Spleen (tissue), 11 donors: ENCODE results near the gene SLC23A3. TPM values are rescaled to one million over a fixed set of nuclear protein-coding genes. Genes with fewer than 3 reads are reported as not detected.

ENCODE experiments used
- DNase-seq: peaks from one replicate; pipeline ENCODE4 v3.0.0-alpha.2; 2020
- H3K27ac ChIP-seq, 8 donors: fragments of 200-600 bp; sonication (generic) in 7 of 8; 1 replicate in 4 of 8; 2 replicates in 4 of 8; pipeline versions ENCODE4 v1.5.0 to v1.8.0; 2016 to 2021; ENCODE audit warnings: inconsistent platforms in 4 of 8, mild to moderate bottlenecking in 4 of 8, moderate library complexity in 1 of 8
- H3K27me3 ChIP-seq, 7 donors: fragments of 200-600 bp; sonication (generic) in 6 of 7; replicated peaks in 1 of 7; 1 replicate in 4 of 7; 2 replicates in 3 of 7; pipeline versions ENCODE4 v1.5.0 to v1.8.0; 2016 to 2021; ENCODE audit warnings: inconsistent platforms in 3 of 7, mild to moderate bottlenecking in 1 of 7
- H3K36me3 ChIP-seq, 6 donors: fragments of 200-600 bp; sonication (generic) in 5 of 6; 1 replicate in 4 of 6; 2 replicates in 2 of 6; pipeline versions ENCODE4 v1.5.0 to v1.8.0; 2016 to 2021; ENCODE audit warnings: inconsistent platforms in 2 of 6
- H3K4me1 ChIP-seq, 6 donors: fragments of 200-600 bp; sonication (generic) in 5 of 6; 1 replicate in 3 of 6; 2 replicates in 3 of 6; pipeline versions ENCODE4 v1.5.0 to v1.8.0; 2016 to 2021; ENCODE audit warnings: inconsistent platforms in 3 of 6
- H3K4me3 ChIP-seq, 8 donors: fragments of 200-600 bp; sonication (generic) in 7 of 8; 1 replicate in 4 of 8; 2 replicates in 4 of 8; pipeline versions ENCODE4 v1.5.0 to v1.8.0; 2016 to 2021; ENCODE audit warnings: inconsistent platforms in 4 of 8, mild to moderate bottlenecking in 4 of 8, moderate library complexity in 2 of 8
- H3K9me3 ChIP-seq, 8 donors: fragments of 200-600 bp; sonication (generic) in 7 of 8; 1 replicate in 4 of 8; 2 replicates in 4 of 8; pipeline versions ENCODE4 v1.5.0 to v1.8.0; 2016 to 2021; ENCODE audit warnings: inconsistent platforms in 4 of 8
- POLR2A ChIP-seq, 3 donors: fragments of 450-650 bp; IDR thresholded peaks; one replicate each; pipeline ENCODE4 v1.5.1; 2017; ENCODE audit warnings: antibody characterized with exemption in 3 of 3, mild to moderate bottlenecking in 1 of 3
- POLR2AphosphoS5 ChIP-seq, 3 donors: sonication (generic); formaldehyde crosslinking; IDR thresholded peaks; one replicate each; pipeline ENCODE4 v1.5.1; 2017; ENCODE audit warnings: antibody characterized with exemption in 3 of 3
- WGBS, 5 donors: extraction: QIAGEN DNeasy Blood & Tissue Kit in 3 of 5; methylation state at CpG; one replicate each; pipeline versions ENCODE4 v1.1.5 to v1.1.7; 2013 to 2018; 5-methylcytosine and 5-hydroxymethylcytosine counted together
- intact Hi-C: fragments of 100-400 bp; cut with DNase I; formaldehyde crosslinking; loops from one replicate; pipeline ENCODE4 v1.15.0; 2023; ENCODE audit warnings: low total_unique reads
- polyA plus RNA-seq, 3 donors: library from polyadenylated mRNA; stranded (reverse); fragments of 200-250 nt; gene quantifications; one replicate each; pipeline ENCODE4 v1.2.1, GENCODE V29; 2013
- total RNA-seq, 7 donors: library from RNA; depleted of rRNA in 3 of 7; stranded (reverse); fragments of >200 nt in 3 of 7; fragmentation: NEBNext Ultra II Directional in 4 of 7; extraction: Animal tissue kit (Norgen Biotek cat#: 25700) in 4 of 7; gene quantifications; one replicate each; pipeline versions ENCODE4 v1.1.0 to v1.2.1, GENCODE V29; 2016 to 2021
- TF ChIP-seq, protein P1 (sequence below), 11 experiments: fragments of 200-600 bp in 7 of 11; fragments of 450-650 bp in 4 of 11; sonication (generic) in 4 of 11; IDR thresholded peaks in 8 of 11; conservative IDR thresholded peaks in 3 of 11; 1 replicate in 7 of 11; 2 replicates in 4 of 11; pipeline versions ENCODE4 v1.4.0 to v1.8.0; 2016 to 2021; ENCODE audit warnings: antibody characterized with exemption in 11 of 11, inconsistent platforms in 4 of 11, mild to moderate bottlenecking in 1 of 11
- donor health status: healthy with polysubstance abuse.
- donor health status: DM: no; HTN: no; CAD: no; lungs with moderate emphysema.
- donor health status: DM: no; HTN: no; CAD: no.
- donor health status: Bipolar disorder and iron deficiency.
- donor health status: healthy.
- donor health status: DM: no; HTN: no; CAD: no.
- donor health status: DM: yes; HTN: yes; CAD: no.

The SLC23A3 gene
- total and polyA plus RNA-seq, 10 donors: 1.2 to 5.0 (median 3.0) TPM

DNA sequence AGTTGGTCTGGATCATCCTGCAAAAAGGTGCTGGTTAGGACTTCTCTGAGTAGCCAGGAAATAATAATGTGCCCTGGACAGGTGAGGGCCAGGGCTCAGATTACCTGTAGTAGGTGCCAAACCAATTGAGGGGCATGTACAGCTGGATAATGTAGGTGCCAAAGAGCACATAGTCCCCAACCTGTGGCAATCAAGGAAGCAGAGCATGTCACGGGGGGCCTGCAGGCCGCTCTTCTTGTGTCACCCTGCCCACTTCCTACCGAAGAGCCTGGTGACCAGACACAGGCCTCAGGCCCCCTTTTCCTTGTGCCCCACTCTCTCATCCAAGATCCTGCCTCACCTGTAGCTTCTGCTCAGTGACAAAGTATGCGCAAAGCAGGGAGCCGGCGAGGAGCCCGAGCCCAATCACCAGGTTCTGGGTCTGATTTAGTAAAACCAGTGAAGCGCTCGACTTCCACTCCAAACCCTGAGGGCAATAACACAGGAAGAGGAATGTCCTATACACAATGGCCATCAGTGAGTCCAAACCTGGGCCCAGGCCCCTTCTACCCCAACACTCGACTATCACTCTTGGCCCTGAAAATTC is 43.8 kb upstream of the SLC23A3 start:
- TF ChIP-seq POLR2AphosphoS5 (IDR thresholded peaks at IDR 0.05): no peak
- TF ChIP-seq, protein P1, sequence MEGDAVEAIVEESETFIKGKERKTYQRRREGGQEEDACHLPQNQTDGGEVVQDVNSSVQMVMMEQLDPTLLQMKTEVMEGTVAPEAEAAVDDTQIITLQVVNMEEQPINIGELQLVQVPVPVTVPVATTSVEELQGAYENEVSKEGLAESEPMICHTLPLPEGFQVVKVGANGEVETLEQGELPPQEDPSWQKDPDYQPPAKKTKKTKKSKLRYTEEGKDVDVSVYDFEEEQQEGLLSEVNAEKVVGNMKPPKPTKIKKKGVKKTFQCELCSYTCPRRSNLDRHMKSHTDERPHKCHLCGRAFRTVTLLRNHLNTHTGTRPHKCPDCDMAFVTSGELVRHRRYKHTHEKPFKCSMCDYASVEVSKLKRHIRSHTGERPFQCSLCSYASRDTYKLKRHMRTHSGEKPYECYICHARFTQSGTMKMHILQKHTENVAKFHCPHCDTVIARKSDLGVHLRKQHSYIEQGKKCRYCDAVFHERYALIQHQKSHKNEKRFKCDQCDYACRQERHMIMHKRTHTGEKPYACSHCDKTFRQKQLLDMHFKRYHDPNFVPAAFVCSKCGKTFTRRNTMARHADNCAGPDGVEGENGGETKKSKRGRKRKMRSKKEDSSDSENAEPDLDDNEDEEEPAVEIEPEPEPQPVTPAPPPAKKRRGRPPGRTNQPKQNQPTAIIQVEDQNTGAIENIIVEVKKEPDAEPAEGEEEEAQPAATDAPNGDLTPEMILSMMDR (IDR thresholded peaks at IDR 0.05 in 8 of 11, conservative IDR thresholded peaks at IDR 0.05 in 3 of 11): no peak
- TF ChIP-seq POLR2A (IDR thresholded peaks at IDR 0.05): no peak
- Histone ChIP-seq H3K4me3 (no peak overlapping the region), H3K4me1 (peaks cover 11 to 69% (median 29%) of the 10 kb centered on the region in 6 donors), H3K9me3 (no peaks in the 10 kb centered on the region), H3K27ac (peak overlapping the region in 3 of 8 donors; percentile 39 to 54 (median 42)), H3K27me3 (no peaks in the 10 kb centered on the region), H3K36me3 (peaks cover 0 to 71% (median 12%) of the 10 kb centered on the region in 6 donors)
- WGBS, 5 donors: 82 to 94% (median 91%) methylated on average over 10 of the region's 10 CpGs
- DNase-seq: no peak
- intact Hi-C loops: no loop called here

DNA sequence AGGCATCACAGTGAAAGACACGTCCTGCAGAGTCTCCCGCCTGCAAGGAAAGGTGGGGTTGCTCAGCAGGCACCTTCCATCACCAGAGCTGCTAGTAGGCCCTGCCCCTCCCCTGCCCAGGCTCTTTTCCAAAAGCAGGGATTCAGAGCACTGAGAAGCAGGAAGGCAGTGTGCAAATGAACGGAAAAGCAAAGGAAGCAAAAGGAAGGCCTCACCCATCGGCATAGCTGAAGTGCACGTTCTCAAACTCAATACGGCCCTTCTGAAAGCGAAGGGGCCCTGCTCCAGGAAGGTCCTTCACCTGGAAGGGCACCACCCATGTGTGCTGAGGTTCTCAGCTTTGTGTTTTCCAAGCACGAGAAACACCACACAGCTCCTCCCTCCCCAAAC is 43.2 kb upstream of the SLC23A3 start:
- H3K36me3 ChIP-seq: peaks cover 0 to 77% (median 15%) of the 10 kb centered on the region in 6 donors
- intact Hi-C loops: no loop called here
- TF ChIP-seq POLR2AphosphoS5 (IDR thresholded peaks at IDR 0.05) (no peak), POLR2A (IDR thresholded peaks at IDR 0.05) (no peak)
- TF ChIP-seq, protein P1 (IDR thresholded peaks at IDR 0.05 in 8 of 11, conservative IDR thresholded peaks at IDR 0.05 in 3 of 11): no peak
- no peaks in the 10 kb centered on the region for H3K27me3 ChIP-seq
- WGBS, 5 donors: 82 to 91% (median 86%) methylated on average over 8 of the region's 8 CpGs
- peaks cover 9 to 69% (median 28%) of the 10 kb centered on the region in 6 donors for H3K4me1 ChIP-seq
- no peak overlapping the region for H3K4me3 ChIP-seq
- no peak for DNase-seq
- H3K27ac ChIP-seq: peak overlapping the region in 3 of 8 donors; percentile 39 to 54 (median 42)
- H3K9me3 ChIP-seq: no peaks in the 10 kb centered on the region

DNA sequence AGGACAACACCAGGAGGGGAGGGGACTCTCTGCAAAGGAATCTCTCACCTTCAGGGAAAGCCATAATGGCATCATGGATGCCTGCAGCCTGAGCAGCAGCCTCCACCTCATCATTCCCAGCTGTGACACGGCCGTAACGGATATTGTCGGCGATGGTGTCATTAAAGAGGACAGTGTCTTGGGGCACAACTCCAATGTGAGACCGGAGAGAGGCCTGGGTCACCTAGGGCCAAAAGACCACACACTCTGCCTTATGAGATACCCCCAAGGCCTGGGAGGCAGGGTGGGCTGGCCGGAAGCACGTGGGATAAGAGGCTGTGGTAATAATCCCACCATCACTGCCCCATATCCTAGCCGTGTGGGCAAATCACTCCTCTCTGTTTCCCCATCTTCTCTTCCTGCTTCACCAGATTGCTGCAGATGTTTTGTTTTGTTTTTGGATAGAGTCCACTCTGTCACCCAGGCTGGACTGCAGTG is 41.1 kb upstream of the SLC23A3 start:
- H3K9me3 ChIP-seq: no peaks in the 10 kb centered on the region
- intact Hi-C loops: no loop called here
- no peaks in the 10 kb centered on the region for H3K27me3 ChIP-seq
- peaks cover 0 to 78% (median 15%) of the 10 kb centered on the region in 6 donors for H3K36me3 ChIP-seq
- DNase-seq: no peak
- peaks cover 7 to 66% (median 33%) of the 10 kb centered on the region in 6 donors for H3K4me1 ChIP-seq
- peak overlapping the region in 6 of 8 donors; percentile 24 to 96 (median 66) for H3K27ac ChIP-seq
- 82 to 90% (median 85%) methylated on average over 9 of the region's 9 CpGs for WGBS, 5 donors
- no peak for TF ChIP-seq POLR2A (IDR thresholded peaks at IDR 0.05)
- TF ChIP-seq POLR2AphosphoS5 (IDR thresholded peaks at IDR 0.05): no peak
- TF ChIP-seq, protein P1 (IDR thresholded peaks at IDR 0.05 in 8 of 11, conservative IDR thresholded peaks at IDR 0.05 in 3 of 11): no peak
- no peak overlapping the region for H3K4me3 ChIP-seq

DNA sequence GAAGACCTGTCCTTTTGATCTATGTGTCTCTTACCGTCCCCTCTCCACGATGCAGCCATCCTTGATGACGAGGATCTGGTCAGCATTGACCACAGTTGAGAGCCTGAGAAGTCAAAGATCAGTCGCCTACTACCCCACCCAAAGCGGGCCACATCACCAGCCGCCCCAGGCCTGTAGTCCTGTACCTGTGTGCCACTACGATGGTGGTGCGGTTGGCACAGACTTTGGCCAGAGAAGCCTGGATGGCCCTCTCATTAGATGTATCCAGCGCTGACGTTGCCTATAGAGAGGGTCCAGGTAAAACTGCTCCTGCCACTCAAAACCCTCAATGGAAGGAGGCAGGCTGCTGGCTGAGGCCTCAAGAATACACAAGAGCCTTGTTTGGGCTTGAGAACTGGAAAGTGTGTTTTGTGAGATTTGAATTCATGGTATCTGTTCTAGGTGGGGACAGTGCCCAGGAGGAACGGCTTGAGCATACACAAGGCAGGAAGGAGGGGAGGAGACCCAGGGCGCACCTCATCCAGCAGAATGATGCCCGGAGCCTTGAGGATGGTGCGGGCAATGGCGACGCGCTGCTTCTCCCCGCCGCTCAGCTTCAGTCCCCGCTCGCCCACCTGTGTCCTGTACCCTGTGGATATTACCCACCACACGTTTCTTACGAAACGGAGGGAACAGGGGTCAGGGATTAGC is 40.5 kb upstream of the SLC23A3 start:
- no peaks in the 10 kb centered on the region for H3K27me3 ChIP-seq
- peaks cover 0 to 72% (median 15%) of the 10 kb centered on the region in 6 donors for H3K36me3 ChIP-seq
- TF ChIP-seq POLR2AphosphoS5 (IDR thresholded peaks at IDR 0.05) (peak in 1 of 3 donors; percentile 50), POLR2A (IDR thresholded peaks at IDR 0.05) (no peak)
- TF ChIP-seq, protein P1 (IDR thresholded peaks at IDR 0.05 in 8 of 11, conservative IDR thresholded peaks at IDR 0.05 in 3 of 11): no peak
- H3K27ac ChIP-seq: peak overlapping the region in 3 of 8 donors; percentile 67 to 96 (median 69)
- H3K4me3 ChIP-seq: no peak overlapping the region
- peak; percentile 67 for DNase-seq
- peaks cover 7 to 72% (median 35%) of the 10 kb centered on the region in 6 donors for H3K4me1 ChIP-seq
- 90 to 96% (median 94%) methylated on average over 24 of the region's 24 CpGs for WGBS, 5 donors
- no peaks in the 10 kb centered on the region for H3K9me3 ChIP-seq
- intact Hi-C loops: no loop called here
